Measurements from ENCODE around the gene CCDC110. TPM values are rescaled to one million over a fixed set of nuclear protein-coding genes. Genes with fewer than 3 reads are reported as not detected.

Gene CCDC110
- total RNA-seq, 2 experiments from 2014 or later = 0.34 to 0.40 TPM

DNA sequence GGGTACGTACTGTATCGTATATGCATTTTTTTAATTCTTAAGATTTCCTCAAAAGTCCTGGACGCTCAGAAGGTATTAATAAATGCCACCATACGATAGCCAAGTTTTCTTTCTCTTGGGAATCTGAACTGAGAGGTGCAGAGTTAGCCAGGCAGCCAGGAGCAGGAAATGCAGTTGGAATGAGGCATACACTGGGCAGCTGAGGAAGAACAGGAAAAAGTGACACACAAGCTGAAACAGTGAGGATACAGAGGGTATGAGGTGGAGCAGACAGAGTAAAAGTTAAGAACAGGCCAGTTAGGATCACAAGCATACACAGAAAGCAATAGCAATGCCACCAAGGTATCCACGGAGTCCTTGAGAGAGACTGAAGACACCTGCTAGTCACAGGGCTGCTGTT is 59.1 kb downstream of the CCDC110 start:
- Mint-ChIP-seq H3K9me3 (ENCODE audit: low read depth) (no peaks in the 10 kb centered on the region), H3K4me1 (no peaks in the 10 kb centered on the region), H3K36me3 (ENCODE audit: low read depth) (peaks cover 39% of the 10 kb centered on the region), H3K4me3 (no peak overlapping the region), H3K27ac (no peak overlapping the region), H3K27me3 (no peaks in the 10 kb centered on the region)
- CTCF ChIA-PET = no interaction called here
- intact Hi-C loops (cut with DNase I, micrococcal nuclease) = no loop called here
- DNase-seq = no peak
- POLR2A ChIA-PET = no interaction called here
- ATAC-seq = no peak

DNA sequence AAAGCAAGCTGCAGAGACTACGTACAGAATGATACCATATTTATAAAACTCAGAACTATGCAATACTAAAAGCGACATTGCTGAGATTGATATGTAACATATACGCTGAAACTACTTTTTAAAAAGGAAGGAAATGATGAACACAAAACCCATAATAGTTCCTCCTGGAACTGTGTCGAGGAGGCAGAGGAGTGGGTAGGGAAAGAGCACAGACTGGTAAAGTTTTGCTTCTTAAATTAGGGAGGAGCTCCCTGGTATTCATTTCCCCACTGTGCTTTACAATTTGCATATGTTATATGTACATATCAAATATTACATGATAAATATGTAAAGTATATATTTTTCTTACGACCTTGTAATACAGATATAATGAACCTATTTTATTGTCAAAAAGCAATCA is 59.7 kb downstream of the CCDC110 start:
- Mint-ChIP-seq H3K36me3 (ENCODE audit: low read depth) (peaks cover 35% of the 10 kb centered on the region), H3K27ac (no peak overlapping the region), H3K4me1 (no peaks in the 10 kb centered on the region), H3K4me3 (no peak overlapping the region), H3K9me3 (ENCODE audit: low read depth) (no peaks in the 10 kb centered on the region), H3K27me3 (no peaks in the 10 kb centered on the region)
- intact Hi-C loops (cut with DNase I, micrococcal nuclease) = no loop called here
- no peak for ATAC-seq
- ChIA-PET POLR2A (no interaction called here), CTCF (no interaction called here)
- no peak for DNase-seq

DNA sequence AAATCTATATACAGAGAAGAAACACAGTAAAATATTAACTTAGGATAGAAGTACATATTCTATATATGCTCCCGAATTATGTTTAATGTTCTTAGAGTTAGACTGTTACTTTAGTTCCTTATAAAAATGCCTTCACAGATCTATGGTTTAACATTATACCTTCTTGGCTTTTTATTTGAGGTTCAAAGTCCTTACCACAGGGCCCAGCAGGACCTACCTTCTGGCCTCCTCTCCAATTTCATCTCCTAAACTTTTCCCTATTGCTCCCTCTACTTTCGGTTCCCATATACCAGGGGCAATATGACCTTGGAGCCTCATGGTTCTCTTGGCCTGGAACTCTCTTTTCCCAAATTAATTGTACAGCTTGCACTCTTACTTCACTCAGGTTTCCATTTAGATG is 63.1 kb downstream of the CCDC110 start:
- ChIA-PET POLR2A (no interaction called here), CTCF (no interaction called here)
- Mint-ChIP-seq H3K36me3 (ENCODE audit: low read depth) (peaks cover 29% of the 10 kb centered on the region), H3K27ac (no peak overlapping the region), H3K9me3 (ENCODE audit: low read depth) (no peaks in the 10 kb centered on the region), H3K4me1 (peaks cover 8% of the 10 kb centered on the region), H3K27me3 (no peaks in the 10 kb centered on the region), H3K4me3 (no peak overlapping the region)
- intact Hi-C loops (cut with DNase I, micrococcal nuclease) = no loop called here
- ATAC-seq (no peak), DNase-seq (no peak)

DNA sequence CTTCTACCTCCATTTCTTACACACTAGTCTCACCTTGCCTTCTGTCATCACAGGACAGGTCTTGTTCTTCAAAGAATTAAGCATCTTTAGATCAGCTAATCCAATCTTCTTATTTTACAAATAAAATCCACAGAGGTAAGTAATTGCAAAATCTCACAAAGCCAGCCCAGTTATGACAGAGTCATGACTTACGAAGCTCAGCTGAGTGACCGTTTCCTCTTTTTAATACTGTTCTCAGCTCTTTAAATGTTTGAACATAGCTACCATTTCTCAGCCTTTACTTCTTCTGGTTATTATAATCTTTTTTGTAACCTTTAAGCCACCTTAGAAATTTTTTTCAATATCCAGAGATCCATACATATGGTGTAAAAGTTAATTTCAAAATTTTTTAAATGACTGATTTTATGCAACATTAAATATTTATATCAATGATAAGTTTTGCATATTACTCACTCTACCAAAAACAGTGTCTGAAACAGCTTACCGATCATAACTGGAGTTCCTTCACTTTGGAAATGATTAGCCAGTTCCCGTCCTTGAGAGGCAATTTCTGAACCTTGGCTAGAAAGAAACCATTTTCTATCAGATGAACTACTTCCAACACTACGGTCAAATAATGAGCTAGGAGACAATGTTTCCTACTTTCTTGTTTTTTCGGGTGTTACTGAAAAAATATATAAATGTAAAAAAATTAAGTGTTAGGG is 66.1 kb downstream of the CCDC110 start:
- peak; percentile 49 for ATAC-seq
- Mint-ChIP-seq H3K27me3 (no peaks in the 10 kb centered on the region), H3K4me3 (no peak overlapping the region), H3K27ac (peak overlapping the region; percentile 31), H3K4me1 (peaks cover 8% of the 10 kb centered on the region), H3K36me3 (ENCODE audit: low read depth) (peaks cover 31% of the 10 kb centered on the region), H3K9me3 (ENCODE audit: low read depth) (no peaks in the 10 kb centered on the region)
- ChIA-PET CTCF (interaction anchor here (0.9 to 1.7 kb wide), 2 partner anchors 17 to 20 kb away, joined by 5 to 6 read pairs; partner anchors contain the start of gene UFSP2), POLR2A (interaction anchor here (0.5 kb wide), 1 partner anchor 59 kb away, joined by 3 read pairs; no protein-coding TSS in a partner anchor)
- intact Hi-C loops (cut with DNase I, micrococcal nuclease) = no loop called here
- DNase-seq = no peak

DNA sequence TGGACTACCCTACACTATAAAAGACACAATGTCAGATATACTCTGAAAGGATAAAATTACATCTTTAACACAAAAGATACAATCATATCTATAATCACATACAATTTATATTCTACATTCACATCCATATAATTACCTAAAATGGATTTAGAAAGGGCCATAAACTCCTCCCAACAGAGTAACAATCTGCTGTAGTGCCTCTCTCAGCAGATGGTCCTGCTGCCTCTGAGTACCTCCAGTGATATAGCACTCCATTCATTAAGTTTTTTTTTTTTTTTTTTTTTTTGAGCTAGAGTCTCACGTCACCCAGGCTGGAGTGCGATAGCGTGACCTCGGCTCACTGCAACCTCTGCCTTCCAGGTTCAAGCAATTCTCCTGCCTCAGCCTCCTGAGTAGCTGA is 67.5 kb downstream of the CCDC110 start:
- H3K27ac Mint-ChIP-seq = no peak overlapping the region
- DNase-seq (no peak), ATAC-seq (no peak)
- no peak overlapping the region for H3K4me3 Mint-ChIP-seq
- POLR2A ChIA-PET = interaction anchor here (0.6 kb wide), 1 partner anchor 27 kb away, joined by 3 read pairs; no protein-coding TSS in a partner anchor
- CTCF ChIA-PET = no interaction called here
- H3K9me3 Mint-ChIP-seq (ENCODE audit: low read depth) = no peaks in the 10 kb centered on the region
- intact Hi-C loops (cut with DNase I, micrococcal nuclease) = no loop called here
- H3K36me3 Mint-ChIP-seq (ENCODE audit: low read depth) = peaks cover 39% of the 10 kb centered on the region
- no peaks in the 10 kb centered on the region for H3K27me3 Mint-ChIP-seq
- peaks cover 13% of the 10 kb centered on the region for H3K4me1 Mint-ChIP-seq

DNA sequence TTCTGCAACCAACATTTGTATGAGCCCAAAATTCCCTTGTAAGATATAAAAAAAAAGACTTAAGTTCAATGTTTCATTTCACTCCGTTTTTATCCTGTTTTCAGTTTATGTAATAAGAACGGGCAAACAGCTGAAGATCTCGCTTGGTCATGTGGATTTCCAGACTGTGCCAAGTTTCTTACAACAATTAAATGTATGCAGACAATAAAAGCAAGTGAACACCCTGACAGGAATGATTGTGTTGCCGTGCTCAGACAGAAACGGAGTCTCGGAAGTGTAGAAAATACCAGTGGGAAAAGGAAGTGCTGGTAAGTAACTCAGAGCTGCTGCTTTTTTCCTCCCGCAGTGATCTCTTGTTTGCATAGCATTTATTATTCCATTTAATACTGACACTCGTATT is 72.1 kb downstream of the CCDC110 start:
- Mint-ChIP-seq H3K9me3 (ENCODE audit: low read depth) (no peaks in the 10 kb centered on the region), H3K27ac (peak overlapping the region; percentile 14), H3K4me3 (no peak overlapping the region), H3K4me1 (peaks cover 28% of the 10 kb centered on the region), H3K36me3 (ENCODE audit: low read depth) (peaks cover 39% of the 10 kb centered on the region), H3K27me3 (no peaks in the 10 kb centered on the region)
- no peak for ATAC-seq
- POLR2A ChIA-PET = no interaction called here
- CTCF ChIA-PET = interaction anchor here (0.8 kb wide), 1 partner anchor 23 kb away, joined by 3 read pairs; no protein-coding TSS in a partner anchor
- no peak for DNase-seq
- intact Hi-C loops (cut with DNase I, micrococcal nuclease) = loop anchor here (2.0 to 10.0 kb wide), 5 partner anchors 198 to 1955 kb away; partner anchors contain the start of genes ING2 (in 2 of the 2), CDKN2AIP (in 1 of the 2), RWDD4 (in 1 of the 2) and TRAPPC11 (in 1 of the 2)

DNA sequence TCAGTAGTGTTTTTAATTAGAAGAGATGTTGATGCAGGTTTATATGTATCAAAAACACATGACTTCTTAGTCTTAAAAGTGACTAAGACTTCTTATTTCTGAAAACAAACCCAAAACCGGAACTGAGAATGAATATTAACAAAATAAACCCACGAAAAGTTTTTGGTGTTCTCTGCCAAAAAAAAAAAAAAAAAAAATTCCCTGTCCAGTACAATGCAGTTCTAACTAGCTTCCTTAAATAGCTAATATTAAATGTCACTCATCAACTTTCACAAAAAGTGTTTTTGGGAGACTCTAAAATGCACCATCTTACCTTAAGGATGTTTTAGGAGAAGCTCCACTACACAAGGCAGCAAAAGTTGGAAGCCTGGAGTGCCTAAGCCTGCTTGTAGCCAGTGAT is 72.9 kb downstream of the CCDC110 start:
- POLR2A ChIA-PET = no interaction called here
- no peaks in the 10 kb centered on the region for H3K9me3 Mint-ChIP-seq (ENCODE audit: low read depth)
- H3K27me3 Mint-ChIP-seq = no peaks in the 10 kb centered on the region
- no peak for ATAC-seq
- intact Hi-C loops (cut with DNase I, micrococcal nuclease) = loop anchor here (2.0 to 10.0 kb wide), 5 partner anchors 199 to 1954 kb away; partner anchors contain the start of genes ING2 (in 2 of the 2), CDKN2AIP (in 1 of the 2), RWDD4 (in 1 of the 2) and TRAPPC11 (in 1 of the 2)
- H3K4me1 Mint-ChIP-seq = peaks cover 35% of the 10 kb centered on the region
- no peak overlapping the region for H3K4me3 Mint-ChIP-seq
- DNase-seq = no peak
- H3K36me3 Mint-ChIP-seq (ENCODE audit: low read depth) = peaks cover 39% of the 10 kb centered on the region
- peak overlapping the region; percentile 65 for H3K27ac Mint-ChIP-seq
- CTCF ChIA-PET = interaction anchor here (0.6 to 0.8 kb wide), 2 partner anchors 23 to 214 kb away, joined by 3 read pairs; no protein-coding TSS in a partner anchor

DNA sequence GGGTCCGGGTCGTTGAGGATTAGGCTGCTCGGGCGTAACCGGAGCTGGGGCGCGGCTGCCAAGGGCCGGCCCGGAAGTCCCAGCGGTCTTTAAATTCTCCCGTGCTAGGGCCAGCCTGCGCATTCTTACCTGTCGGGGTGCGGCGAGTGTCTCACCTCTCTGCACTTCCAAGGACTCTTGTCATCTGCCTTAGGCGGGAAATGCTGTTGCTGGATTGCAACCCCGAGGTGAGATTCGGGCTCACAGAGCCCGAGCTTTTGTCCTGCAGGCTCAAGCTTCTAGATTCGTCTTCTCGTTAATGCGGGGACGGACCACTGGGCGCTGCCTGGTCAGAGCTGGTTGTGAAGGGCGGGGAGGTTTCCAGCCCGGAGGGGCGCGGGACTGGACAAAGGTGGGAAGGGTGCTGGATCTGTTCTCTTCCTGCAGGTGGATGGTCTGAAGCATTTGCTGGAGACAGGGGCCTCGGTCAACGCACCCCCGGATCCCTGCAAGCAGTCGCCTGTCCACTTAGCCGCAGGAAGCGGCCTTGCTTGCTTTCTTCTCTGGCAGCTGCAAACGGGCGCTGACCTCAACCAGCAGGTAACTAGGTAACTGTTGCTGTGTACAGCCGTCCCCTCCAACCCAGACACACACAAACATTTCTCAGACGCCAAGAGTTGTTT is 74.7 kb downstream of the CCDC110 start, which contains the start of gene ANKRD37:
TSS of gene ANKRD37 (plus strand) at position 118 of the 662 bp plus-strand sequence. CDS start at position 201, 83 bp downstream.
- H3K36me3 Mint-ChIP-seq (ENCODE audit: low read depth) = peaks cover 30% of the 10 kb centered on the region
- peaks cover 37% of the 10 kb centered on the region for H3K4me1 Mint-ChIP-seq
- POLR2A ChIA-PET = interaction anchor here (0.9 to 1.6 kb wide), 2 partner anchors 29 to 254 kb away, joined by 3 to 11 read pairs; partner anchors contain the start of genes SLC25A4 and UFSP2
- ATAC-seq (no peak), DNase-seq (no peak)
- no peaks in the 10 kb centered on the region for H3K9me3 Mint-ChIP-seq (ENCODE audit: low read depth)
- intact Hi-C loops (cut with DNase I, micrococcal nuclease) = loop anchor here (1.0 to 10.0 kb wide), 14 partner anchors 28 to 1952 kb away; partner anchors contain the start of genes CCDC110 (in 2 of the 2), ING2 (in 2 of the 2), SLC25A4 (in 2 of the 2) and UFSP2 (in 2 of the 2)
- H3K27me3 Mint-ChIP-seq = no peaks in the 10 kb centered on the region
- peak within 1 kb of the TSS; percentile 97 for H3K27ac Mint-ChIP-seq
- H3K4me3 Mint-ChIP-seq = peak within 1 kb of the TSS; percentile 94
- CTCF ChIA-PET = interaction anchor here (0.6 to 1.3 kb wide), 3 partner anchors 29 to 226 kb away, joined by 3 to 8 read pairs (median 4); partner anchors contain the start of gene UFSP2

DNA sequence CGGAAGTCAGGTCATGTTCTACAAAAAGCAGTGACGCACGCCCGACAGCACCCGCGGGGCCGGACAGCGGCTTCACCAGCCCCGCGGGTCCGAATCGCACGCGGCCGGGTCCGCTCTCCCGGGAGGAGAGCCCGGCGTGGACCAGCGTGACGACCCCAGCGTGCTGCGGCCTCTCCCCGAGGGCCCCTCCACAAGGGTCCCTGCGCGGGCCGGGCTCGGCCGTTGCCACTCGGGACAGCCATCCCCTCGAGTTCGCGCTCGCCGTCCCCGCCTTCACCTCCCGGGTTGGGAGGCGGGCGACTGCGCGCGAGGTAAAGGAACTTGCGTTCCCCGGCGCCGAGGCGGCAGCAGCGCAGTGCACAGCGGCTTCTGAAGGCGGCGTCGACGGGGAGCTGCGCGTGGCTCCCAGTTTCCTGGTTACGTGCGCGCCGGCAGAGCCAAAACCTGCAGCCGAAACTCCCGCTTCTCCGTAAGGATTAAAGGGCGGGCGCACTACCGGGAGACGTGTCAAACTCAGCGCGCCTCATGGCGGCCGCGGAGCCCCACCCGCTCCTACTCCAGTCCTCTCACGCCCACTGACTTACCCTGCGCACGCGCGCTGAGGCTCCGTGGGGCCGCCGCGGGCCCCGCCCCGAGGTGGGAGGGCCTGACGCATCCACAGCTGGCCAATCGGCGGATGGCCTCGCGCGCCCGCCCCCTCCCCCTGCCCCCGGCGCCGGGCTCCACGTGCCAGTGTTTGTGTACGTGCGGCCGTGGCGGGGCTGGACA is 75.4 kb downstream of the CCDC110 start:
- Mint-ChIP-seq H3K4me1 (peaks cover 37% of the 10 kb centered on the region), H3K9me3 (ENCODE audit: low read depth) (no peaks in the 10 kb centered on the region), H3K36me3 (ENCODE audit: low read depth) (peaks cover 30% of the 10 kb centered on the region), H3K27me3 (no peaks in the 10 kb centered on the region), H3K4me3 (peak overlapping the region; percentile 94), H3K27ac (peak overlapping the region; percentile 97)
- intact Hi-C loops (cut with DNase I, micrococcal nuclease) = loop anchor here (1.0 to 10.0 kb wide), 16 partner anchors 29 to 1951 kb away; partner anchors contain the start of genes CCDC110 (in 2 of the 2), ING2 (in 2 of the 2), SLC25A4 (in 2 of the 2) and UFSP2 (in 2 of the 2)
- DNase-seq (peak; percentile 98), ATAC-seq (peak; percentile 85)
- POLR2A ChIA-PET = interaction anchor here (0.9 to 1.6 kb wide), 3 partner anchors 30 to 253 kb away, joined by 3 to 11 read pairs (median 3); partner anchors contain the start of genes SLC25A4 and UFSP2
- CTCF ChIA-PET = interaction anchor here (0.6 to 1.3 kb wide), 4 partner anchors 30 to 226 kb away, joined by 3 to 8 read pairs (median 4); partner anchors contain the start of gene UFSP2

DNA sequence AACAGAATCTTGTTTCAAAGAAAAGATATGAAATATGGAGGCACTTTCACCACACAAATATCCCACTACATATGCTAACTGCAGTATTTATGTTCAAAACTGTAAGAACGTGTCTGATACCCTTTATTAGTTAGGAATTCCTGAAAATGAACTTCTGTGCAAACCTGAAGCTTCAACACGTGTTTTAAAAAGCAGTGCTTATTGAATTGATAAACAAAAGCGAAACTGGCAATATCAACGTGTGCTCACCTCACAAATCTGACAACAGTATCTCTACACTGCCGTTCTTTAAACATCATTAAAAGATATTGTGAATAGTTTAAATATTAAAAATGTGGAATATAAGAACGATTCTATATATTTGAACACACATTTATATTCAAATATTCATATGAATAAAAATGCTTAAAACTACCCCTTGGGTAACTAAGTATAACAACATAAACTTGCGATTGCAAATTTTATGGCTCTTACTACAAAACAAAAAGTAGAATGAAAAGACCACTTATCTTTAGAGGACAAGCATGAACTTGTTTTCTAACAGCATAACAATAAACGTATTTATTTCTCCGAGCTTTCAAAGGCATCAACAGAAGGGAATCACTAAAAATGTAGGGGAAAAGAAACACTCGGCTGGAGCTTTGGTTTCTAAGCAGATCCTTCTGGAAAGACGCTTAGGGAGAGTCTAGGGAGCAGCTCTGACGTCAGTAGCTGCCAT is 76.1 kb downstream of the CCDC110 start, which contains the start of gene LRP2BP:
TSS of gene LRP2BP (minus strand) at position 687 of the 718 bp plus-strand sequence. CDS start 17,738 bp downstream, outside the sequence.
- Mint-ChIP-seq H3K9me3 (ENCODE audit: low read depth) (no peaks in the 10 kb centered on the region), H3K27me3 (no peaks in the 10 kb centered on the region), H3K4me1 (peaks cover 37% of the 10 kb centered on the region), H3K27ac (peak within 1 kb of the TSS; percentile 97), H3K36me3 (ENCODE audit: low read depth) (peaks cover 28% of the 10 kb centered on the region), H3K4me3 (peak within 1 kb of the TSS; percentile 94)
- ChIA-PET CTCF (interaction anchor here (0.7 to 1.4 kb wide), 3 partner anchors 31 to 202 kb away, joined by 3 to 5 read pairs (median 4); partner anchors contain the start of gene UFSP2), POLR2A (interaction anchor here (1.0 kb wide), 1 partner anchor 202 kb away, joined by 3 read pairs; no protein-coding TSS in a partner anchor)
- intact Hi-C loops (cut with DNase I, micrococcal nuclease) = loop anchor here (2.0 to 10.0 kb wide), 6 partner anchors 51 to 1951 kb away; partner anchors contain the start of genes ING2 (in 2 of the 2) and CDKN2AIP (in 1 of the 2)
- DNase-seq (no peak), ATAC-seq (no peak)

All from activated CD4-positive, alpha-beta T cell treated with anti-CD3 and anti-CD28 coated beads for 36 hours (primary cell).